ENCODE measurements around the gene MYH14.

Gene MYH14

GRCh38 chr19:50192463-50193211, 10.8 kb upstream of the MYH14 start:
- H3K4me3 ChIP-seq (ENCODE audit: extremely low read depth, insufficient read depth, low read length, poor library complexity, severe bottlenecking) = no peak overlapping the region
- 67 to 70% methylated on average over 9 to 10 of the region's 13 CpGs for WGBS, 2 experiments (ENCODE audit: insufficient coverage in 2 of 2)
- no peaks in the 10 kb centered on the region for H3K36me3 ChIP-seq (ENCODE audit: control insufficient read depth, insufficient read depth, low read length)
- H3K4me1 ChIP-seq (ENCODE audit: control insufficient read depth, insufficient read depth, low read length, poor library complexity, severe bottlenecking) = no peaks in the 10 kb centered on the region
- H3K27ac ChIP-seq (ENCODE audit: low read depth, low read length, severe bottlenecking) = no peak overlapping the region
- peaks cover 28% of the 10 kb centered on the region for H3K9me3 ChIP-seq (ENCODE audit: control insufficient read depth, low read length)

GRCh38 chr19:50195224-50195623, 8.2 kb upstream of the MYH14 start:
- no peaks in the 10 kb centered on the region for H3K36me3 ChIP-seq (ENCODE audit: control insufficient read depth, insufficient read depth, low read length)
- H3K4me1 ChIP-seq (ENCODE audit: control insufficient read depth, insufficient read depth, low read length, poor library complexity, severe bottlenecking) = no peaks in the 10 kb centered on the region
- no peak overlapping the region for H3K27ac ChIP-seq (ENCODE audit: low read depth, low read length, severe bottlenecking)
- WGBS, 2 experiments (ENCODE audit: insufficient coverage in 2 of 2) = 70 to 83% methylated on average over 2 of the region's 5 CpGs
- no peak overlapping the region for H3K4me3 ChIP-seq (ENCODE audit: extremely low read depth, insufficient read depth, low read length, poor library complexity, severe bottlenecking)
- peaks cover 17% of the 10 kb centered on the region for H3K9me3 ChIP-seq (ENCODE audit: control insufficient read depth, low read length)

- Histone ChIP-seq H3K9me3 (ENCODE audit: control insufficient read depth, low read length) (peaks cover 13% of the 10 kb centered on the region), H3K27ac (ENCODE audit: low read depth, low read length, severe bottlenecking) (no peak overlapping the region), H3K4me1 (ENCODE audit: control insufficient read depth, insufficient read depth, low read length, poor library complexity, severe bottlenecking) (no peaks in the 10 kb centered on the region), H3K4me3 (ENCODE audit: extremely low read depth, insufficient read depth, low read length, poor library complexity, severe bottlenecking) (no peak overlapping the region), H3K36me3 (ENCODE audit: control insufficient read depth, insufficient read depth, low read length) (no peaks in the 10 kb centered on the region)
- WGBS, 2 experiments (ENCODE audit: insufficient coverage in 2 of 2) = 49 to 50% methylated on average over 3 of the region's 4 CpGs
Observed at GRCh38 chr19:50196322-50196932, 7.0 kb upstream of the MYH14 start.

- no peak overlapping the region for H3K27ac ChIP-seq (ENCODE audit: low read depth, low read length, severe bottlenecking)
- H3K4me3 ChIP-seq (ENCODE audit: extremely low read depth, insufficient read depth, low read length, poor library complexity, severe bottlenecking) = no peak overlapping the region
- no peaks in the 10 kb centered on the region for H3K36me3 ChIP-seq (ENCODE audit: control insufficient read depth, insufficient read depth, low read length)
- peaks cover 10% of the 10 kb centered on the region for H3K9me3 ChIP-seq (ENCODE audit: control insufficient read depth, low read length)
- H3K4me1 ChIP-seq (ENCODE audit: control insufficient read depth, insufficient read depth, low read length, poor library complexity, severe bottlenecking) = no peaks in the 10 kb centered on the region
- 39 to 52% methylated on average over 3 of the region's 3 CpGs for WGBS, 2 experiments (ENCODE audit: insufficient coverage in 2 of 2)
Observed at GRCh38 chr19:50197348-50197747, 6.1 kb upstream of the MYH14 start.

GRCh38 chr19:50198431-50199258, 4.8 kb upstream of the MYH14 start:
- Histone ChIP-seq H3K9me3 (ENCODE audit: control insufficient read depth, low read length) (peaks cover 10% of the 10 kb centered on the region), H3K4me3 (ENCODE audit: extremely low read depth, insufficient read depth, low read length, poor library complexity, severe bottlenecking) (no peak overlapping the region), H3K27ac (ENCODE audit: low read depth, low read length, severe bottlenecking) (no peak overlapping the region), H3K4me1 (ENCODE audit: control insufficient read depth, insufficient read depth, low read length, poor library complexity, severe bottlenecking) (no peaks in the 10 kb centered on the region), H3K36me3 (ENCODE audit: control insufficient read depth, insufficient read depth, low read length) (no peaks in the 10 kb centered on the region)
- WGBS, 2 experiments (ENCODE audit: insufficient coverage in 2 of 2) = 40 to 54% methylated on average over 6 to 7 of the region's 7 CpGs

- H3K4me3 ChIP-seq (ENCODE audit: extremely low read depth, insufficient read depth, low read length, poor library complexity, severe bottlenecking) = no peak overlapping the region
- WGBS, 2 experiments (ENCODE audit: insufficient coverage in 2 of 2) = 26 to 46% methylated on average over 2 to 5 of the region's 5 CpGs
- H3K36me3 ChIP-seq (ENCODE audit: control insufficient read depth, insufficient read depth, low read length) = no peaks in the 10 kb centered on the region
- H3K4me1 ChIP-seq (ENCODE audit: control insufficient read depth, insufficient read depth, low read length, poor library complexity, severe bottlenecking) = no peaks in the 10 kb centered on the region
- peaks cover 10% of the 10 kb centered on the region for H3K9me3 ChIP-seq (ENCODE audit: control insufficient read depth, low read length)
- H3K27ac ChIP-seq (ENCODE audit: low read depth, low read length, severe bottlenecking) = no peak overlapping the region
Observed at GRCh38 chr19:50199259-50199555, 4.2 kb upstream of the MYH14 start.

GRCh38 chr19:50202386-50202785, 1.0 kb upstream of the MYH14 start:
- Histone ChIP-seq H3K4me1 (ENCODE audit: control insufficient read depth, insufficient read depth, low read length, poor library complexity, severe bottlenecking) (no peaks in the 10 kb centered on the region), H3K36me3 (ENCODE audit: control insufficient read depth, insufficient read depth, low read length) (no peaks in the 10 kb centered on the region), H3K27ac (ENCODE audit: low read depth, low read length, severe bottlenecking) (no peak overlapping the region), H3K9me3 (ENCODE audit: control insufficient read depth, low read length) (peaks cover 6% of the 10 kb centered on the region), H3K4me3 (ENCODE audit: extremely low read depth, insufficient read depth, low read length, poor library complexity, severe bottlenecking) (no peak overlapping the region)
- 85 to 94% methylated on average over 3 of the region's 3 CpGs for WGBS, 2 experiments (ENCODE audit: insufficient coverage in 2 of 2)

GRCh38 chr19:50202962-50203280, 501 bp upstream of the MYH14 start:
- H3K27ac ChIP-seq (ENCODE audit: low read depth, low read length, severe bottlenecking) = no peak overlapping the region
- WGBS, 2 experiments (ENCODE audit: insufficient coverage in 2 of 2) = 78 to 86% methylated on average over 18 of the region's 18 CpGs
- H3K4me3 ChIP-seq (ENCODE audit: extremely low read depth, insufficient read depth, low read length, poor library complexity, severe bottlenecking) = no peak overlapping the region

GRCh38 chr19:50204081-50204428, 633 bp downstream of the MYH14 start:
- H3K9me3 ChIP-seq (ENCODE audit: control insufficient read depth, low read length) = peaks cover 3% of the 10 kb centered on the region
- no peak overlapping the region for H3K27ac ChIP-seq (ENCODE audit: low read depth, low read length, severe bottlenecking)
- H3K4me3 ChIP-seq (ENCODE audit: extremely low read depth, insufficient read depth, low read length, poor library complexity, severe bottlenecking) = no peak overlapping the region
- WGBS, 2 experiments (ENCODE audit: insufficient coverage in 2 of 2) = 71 to 74% methylated on average over 2 to 3 of the region's 7 CpGs
- H3K36me3 ChIP-seq (ENCODE audit: control insufficient read depth, insufficient read depth, low read length) = no peaks in the 10 kb centered on the region
- no peaks in the 10 kb centered on the region for H3K4me1 ChIP-seq (ENCODE audit: control insufficient read depth, insufficient read depth, low read length, poor library complexity, severe bottlenecking)

More at GRCh38 chr19:50202962-50203280, 501 bp upstream of the MYH14 start:
- peaks cover 3% of the 10 kb centered on the region for H3K9me3 ChIP-seq (ENCODE audit: control insufficient read depth, low read length)
- no peaks in the 10 kb centered on the region for H3K4me1 ChIP-seq (ENCODE audit: control insufficient read depth, insufficient read depth, low read length, poor library complexity, severe bottlenecking)
- H3K36me3 ChIP-seq (ENCODE audit: control insufficient read depth, insufficient read depth, low read length) = no peaks in the 10 kb centered on the region

- 21 to 29% methylated on average over 29 of the region's 49 CpGs for WGBS, 2 experiments (ENCODE audit: insufficient coverage in 2 of 2)
- no peaks in the 10 kb centered on the region for H3K4me1 ChIP-seq (ENCODE audit: control insufficient read depth, insufficient read depth, low read length, poor library complexity, severe bottlenecking)
- peaks cover 3% of the 10 kb centered on the region for H3K9me3 ChIP-seq (ENCODE audit: control insufficient read depth, low read length)
- no peaks in the 10 kb centered on the region for H3K36me3 ChIP-seq (ENCODE audit: control insufficient read depth, insufficient read depth, low read length)
- no peak overlapping the region for H3K4me3 ChIP-seq (ENCODE audit: extremely low read depth, insufficient read depth, low read length, poor library complexity, severe bottlenecking)
- H3K27ac ChIP-seq (ENCODE audit: low read depth, low read length, severe bottlenecking) = no peak overlapping the region
Observed at GRCh38 chr19:50204811-50205675, 1.6 kb downstream of the MYH14 start.
